Activated CD4-positive, CD25-positive, alpha-beta regulatory T cell treated with anti-CD3 and anti-CD28 coated beads, Interleukin-2, amount 50 U/mL, for 24 hours (primary cell): ENCODE data around the gene B4GAT1.

Source experiments
- ATAC-seq, 2 donors: fragments of 150-1000 bp; cut with Tn5 transposase; one replicate each; pipeline ENCODE4 v1.10.0; 2021; ENCODE audit warnings: mild to moderate bottlenecking in 1 of 2, moderate library complexity in 1 of 2

The B4GAT1 gene

DNA sequence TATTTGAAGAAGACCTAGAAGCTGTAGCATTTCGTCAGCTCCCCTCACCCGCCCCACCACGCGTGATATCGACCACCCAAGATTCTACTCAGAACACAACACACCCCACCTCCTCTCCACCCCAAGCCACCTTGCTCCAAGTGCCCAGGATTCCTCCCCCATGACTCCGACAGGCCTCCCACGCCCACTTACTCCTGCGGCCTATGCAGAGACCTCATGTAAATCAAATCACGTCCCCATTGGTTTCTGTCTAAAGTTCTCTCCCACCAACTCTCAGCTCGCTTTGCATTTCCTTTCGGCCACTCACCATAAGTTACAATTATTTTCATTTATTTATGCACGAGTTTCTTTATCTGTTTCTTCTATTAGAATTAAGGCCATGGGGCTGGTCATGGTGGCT lies 44.8 kb downstream of the B4GAT1 start:
- ATAC-seq: no peak

DNA sequence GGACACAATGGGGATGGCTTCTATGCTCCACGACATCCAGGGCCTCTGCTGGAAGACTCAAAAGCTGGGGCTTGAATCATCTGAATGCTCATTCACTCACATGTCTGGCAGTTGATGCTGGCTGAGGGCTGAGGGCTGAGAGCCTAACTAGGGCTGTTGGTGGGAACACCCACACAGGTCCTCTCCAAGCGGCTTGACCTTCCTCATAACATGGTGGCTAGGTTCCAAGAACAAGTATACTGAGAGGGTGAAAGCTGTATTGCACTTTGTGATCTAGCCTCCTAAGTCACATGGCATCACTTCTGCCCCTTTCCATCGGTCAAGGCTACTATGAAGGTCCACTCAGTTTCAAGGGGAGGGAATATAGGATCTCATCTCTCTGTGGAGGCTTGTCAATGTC lies 48.2 kb downstream of the B4GAT1 start:
- ATAC-seq: no peak

DNA sequence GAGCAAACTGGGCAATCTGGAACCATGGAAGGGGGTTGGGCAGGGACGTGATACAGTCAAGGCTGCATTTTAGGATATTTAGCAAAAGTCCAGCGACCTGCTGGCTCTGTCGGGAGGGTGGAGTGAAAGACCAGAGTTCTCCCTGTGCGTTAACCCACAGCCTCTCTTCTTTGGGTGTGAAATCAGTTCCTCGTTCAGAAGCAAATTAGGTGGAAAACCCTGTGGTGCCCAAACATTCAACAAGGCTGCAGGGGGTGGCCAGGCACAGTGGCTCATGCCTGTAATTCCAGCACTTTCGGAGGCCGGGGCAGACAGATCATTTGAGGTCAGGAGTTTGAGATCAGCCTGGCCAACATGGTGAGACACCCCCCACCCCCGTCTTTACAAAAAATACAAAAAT lies 49.8 kb downstream of the B4GAT1 start:
- no peak for ATAC-seq
